Fibroblast of lung (primary cell): ENCODE measurements around the gene ADH1C.

ENCODE experiments used
- CTCF ChIP-seq, 2 donors: IDR thresholded peaks in 1 of 2; conservative IDR thresholded peaks in 1 of 2; 1 replicate in 1 of 2; 2 replicates in 1 of 2; pipeline ENCODE4 v1.5.1; 2011 to 2012; ENCODE audit warnings: low read length in 2 of 2, control low read depth in 1 of 2, inconsistent platforms in 1 of 2, low read depth in 1 of 2, mild to moderate bottlenecking in 1 of 2
- EZH2 ChIP-seq: IDR thresholded peaks from 2 replicates; pipeline ENCODE4 v1.5.1; 2012; ENCODE audit warnings: low read length, control low read depth, mild to moderate bottlenecking; ENCODE audit errors: missing control alignments

- no peak for TF ChIP-seq CTCF (conservative IDR thresholded peaks at IDR 0.05 in 1 of 2, IDR thresholded peaks at IDR 0.05 in 1 of 2; ENCODE audit: low read depth in 1 of 2, low read length in 2 of 2)
- no peak for TF ChIP-seq EZH2
Measured at GRCh38 chr4:99357948-99358347, 5.4 kb upstream of the ADH1C start.
